ENCODE measurements around the gene ADIPOR2.

The ADIPOR2 gene
- total RNA-seq: 62.1 to 95.8 (median 89.6) reads per million in 4 experiments

- peak; percentile 89 for DNase-seq
Observed at GRCh38 chr12:1690578-1691122, at the start of gene ADIPOR2. ADIPOR2 (plus strand) TSS chr12:1691070; CDS start chr12:1754344, 63,274 bp downstream.

DNA sequence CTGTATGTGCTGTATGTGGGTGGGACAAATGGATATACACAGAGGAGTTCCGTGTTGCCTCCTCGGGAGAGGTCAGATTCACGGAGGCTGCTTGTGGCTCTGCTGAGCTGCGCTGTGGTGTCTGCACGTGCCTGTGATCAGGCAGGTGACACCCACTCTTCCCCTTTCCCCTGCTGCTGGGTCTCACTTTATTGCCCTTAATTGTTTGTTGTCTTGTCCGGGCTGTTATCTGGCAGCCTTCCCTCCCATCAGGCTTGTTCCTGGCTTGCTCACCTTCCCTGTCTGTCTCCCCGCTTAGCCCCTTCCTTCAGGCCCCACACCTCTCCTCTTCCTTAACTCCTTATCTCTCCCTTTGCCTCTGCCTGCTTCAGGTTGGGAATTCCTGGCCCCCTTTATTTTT is 48.4 kb upstream of the ADIPOR2 start:
- DNase-seq: no peak

- DNase-seq: no peak
Observed at GRCh38 chr12:1643043-1643442, 47.8 kb upstream of the ADIPOR2 start.

DNA sequence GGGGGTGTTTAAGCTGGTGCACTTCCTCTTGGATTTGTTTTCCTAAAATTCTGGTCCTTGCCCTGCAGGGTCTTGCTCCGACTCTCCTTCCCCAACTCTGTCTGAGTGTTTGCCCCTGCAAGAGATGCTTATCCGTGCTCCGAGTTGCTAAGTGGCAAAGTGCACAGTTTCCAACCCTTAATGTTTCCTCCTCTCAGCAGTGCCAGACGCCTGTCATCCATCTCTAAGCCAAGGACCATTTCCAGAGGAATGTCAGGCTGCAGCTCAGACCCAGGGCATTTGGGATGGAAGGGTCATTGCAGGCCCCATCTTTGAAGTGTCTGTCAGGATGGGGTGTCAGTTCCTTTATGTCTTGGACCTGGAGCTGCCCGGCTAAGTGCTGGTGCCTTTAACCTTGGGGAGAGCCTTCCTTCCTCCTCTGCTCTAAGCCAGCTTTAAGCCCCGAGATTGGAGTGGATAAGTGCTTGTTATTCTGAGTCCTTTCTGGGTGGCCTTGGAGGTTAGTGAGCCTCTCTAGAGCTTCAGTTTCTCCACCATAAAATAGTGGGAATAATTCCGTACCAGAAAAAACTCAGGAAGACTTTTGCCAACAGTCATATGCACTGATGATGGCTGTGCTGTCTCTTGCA is 46.9 kb upstream of the ADIPOR2 start:
- no peak for DNase-seq

DNA sequence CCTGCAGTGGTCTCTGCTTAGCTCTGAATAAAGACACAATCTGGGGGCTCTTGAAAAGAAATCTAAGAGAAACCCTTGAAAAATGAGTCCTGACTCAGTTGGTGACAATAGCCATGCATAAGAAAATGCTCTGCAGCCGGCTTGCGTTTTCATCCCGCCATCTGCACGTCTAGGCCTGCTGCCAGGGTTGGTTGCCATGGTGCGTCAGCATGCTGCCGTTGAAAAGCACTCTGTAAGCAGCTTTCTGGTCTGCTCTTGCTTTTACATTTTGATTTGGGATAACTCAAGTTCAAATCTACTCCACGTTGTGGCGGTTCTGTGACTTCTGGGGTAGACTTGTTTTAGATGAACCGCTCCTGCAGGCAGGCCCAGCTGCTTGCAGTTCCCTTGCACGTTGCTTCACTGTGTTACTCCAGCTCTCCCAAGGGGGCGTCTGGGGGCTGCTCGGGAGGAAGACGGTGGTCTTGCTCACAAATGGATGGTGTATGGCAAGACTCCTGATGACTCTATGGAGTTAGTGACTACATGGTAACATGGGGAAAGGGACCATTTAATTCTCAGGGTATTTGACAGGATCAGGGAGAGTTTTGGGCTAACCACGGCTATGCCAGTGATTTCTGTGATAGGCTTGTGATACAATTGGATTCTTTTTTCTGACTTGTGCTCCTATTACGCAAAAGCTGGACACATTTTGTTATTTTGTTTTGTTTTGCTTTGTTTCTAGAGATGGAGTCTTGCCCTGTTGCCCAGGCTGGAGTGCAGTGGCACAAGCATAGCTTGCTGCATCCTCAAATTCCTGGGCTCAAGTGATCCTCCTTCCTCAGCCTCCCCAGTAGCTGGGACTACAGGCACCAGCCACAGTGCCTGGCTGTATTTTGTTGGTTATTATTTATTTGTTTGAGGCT is 46.1 kb upstream of the ADIPOR2 start:
- DNase-seq: no peak

- DNase-seq: no peak
Observed at GRCh38 chr12:1645819-1646218, 45.1 kb upstream of the ADIPOR2 start.

DNA sequence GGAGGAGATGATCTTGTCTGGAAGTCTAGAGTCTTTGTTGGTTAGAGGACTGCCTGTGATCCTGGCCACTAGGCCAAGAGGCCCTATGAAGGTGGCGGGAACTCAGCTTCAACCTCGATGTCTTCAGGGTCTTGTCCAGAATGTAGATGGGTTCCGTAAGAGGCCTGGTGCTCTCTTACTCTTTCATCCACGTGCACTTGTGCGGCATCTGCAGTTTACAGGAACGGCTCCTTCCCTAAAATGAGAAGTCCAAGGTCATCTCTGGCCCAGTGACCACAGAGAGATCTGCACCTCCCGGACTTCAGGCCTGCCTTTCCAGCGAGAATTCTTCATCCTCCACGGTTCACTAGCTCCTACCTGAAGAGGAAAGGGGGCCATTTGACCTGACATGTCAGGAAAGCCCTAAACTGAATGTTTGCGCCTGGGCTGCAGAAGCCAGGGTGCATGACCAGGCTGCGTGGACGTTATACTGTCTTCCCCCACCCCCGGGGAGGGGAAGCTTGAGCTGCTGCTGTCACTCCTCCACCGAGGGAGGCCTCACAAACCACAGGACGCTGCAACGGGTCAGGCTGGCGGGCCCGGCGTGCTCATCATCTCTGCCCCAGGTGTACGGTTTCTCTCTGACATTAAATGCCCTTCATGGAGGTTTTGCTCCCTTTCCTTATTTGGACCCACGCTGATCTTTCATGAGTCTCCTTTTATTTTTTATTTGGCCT is 44.1 kb upstream of the ADIPOR2 start:
- DNase-seq: no peak

DNA sequence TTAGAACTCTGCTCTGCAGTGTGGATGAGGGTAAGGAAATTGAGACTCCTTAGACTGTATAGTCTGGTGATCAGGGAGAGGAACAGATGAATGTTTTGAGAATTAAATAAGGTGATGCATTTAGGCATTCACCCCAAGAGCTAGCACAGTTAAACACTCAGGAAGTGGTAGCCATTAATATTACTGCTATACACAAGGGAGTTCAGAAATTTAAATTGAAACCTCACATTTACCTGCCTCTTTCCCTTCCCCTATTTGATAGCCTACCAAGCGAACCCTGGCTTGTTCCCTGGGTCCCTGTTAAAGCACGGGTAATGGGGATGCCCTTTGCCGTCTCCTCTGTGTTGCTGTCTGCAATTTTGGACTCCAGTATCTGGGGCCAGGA is 43.6 kb upstream of the ADIPOR2 start:
- DNase-seq: no peak

DNA sequence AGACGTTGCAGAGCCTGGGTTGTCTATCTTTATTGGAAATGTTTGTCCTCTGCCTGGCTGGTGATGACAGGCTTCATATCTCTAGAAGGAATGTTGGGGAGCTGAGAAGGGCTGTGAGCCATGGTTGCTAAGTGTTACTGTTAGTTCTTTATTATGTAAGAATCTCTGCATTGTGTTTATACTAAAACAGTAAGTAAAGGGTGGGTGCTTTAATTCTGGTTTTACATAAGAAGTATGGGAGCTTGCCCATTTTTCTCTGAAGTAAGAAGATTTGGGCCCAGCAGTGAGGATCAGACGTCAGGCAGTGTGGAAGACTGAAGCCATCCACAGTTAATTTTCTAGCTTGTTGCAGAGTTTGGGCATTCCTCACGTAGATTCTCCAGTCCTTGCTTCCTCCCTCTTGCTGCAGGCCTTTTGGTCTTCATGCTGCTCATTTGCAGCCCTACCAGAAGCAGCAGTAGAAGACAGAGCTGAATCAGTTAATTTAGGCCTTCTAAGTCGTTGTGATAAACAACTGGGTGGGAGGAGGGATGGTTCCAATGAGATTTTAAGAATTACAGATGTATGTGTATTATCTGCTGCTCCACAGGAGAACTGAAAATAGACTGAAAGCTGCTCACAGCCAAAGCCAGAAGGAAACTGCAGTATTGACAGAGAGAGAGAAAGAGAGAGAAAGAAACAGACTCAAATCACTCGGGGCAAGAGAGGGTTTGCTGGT is 40.5 kb upstream of the ADIPOR2 start:
- no peak for DNase-seq

- DNase-seq: no peak
Observed at GRCh38 chr12:1650978-1651361, 39.9 kb upstream of the ADIPOR2 start.

GRCh38 chr12:1651946-1652345 is 38.9 kb upstream of the ADIPOR2 start:
- DNase-seq: no peak

- no peak for DNase-seq
Observed at GRCh38 chr12:1655225-1655788, 35.6 kb upstream of the ADIPOR2 start.

DNA sequence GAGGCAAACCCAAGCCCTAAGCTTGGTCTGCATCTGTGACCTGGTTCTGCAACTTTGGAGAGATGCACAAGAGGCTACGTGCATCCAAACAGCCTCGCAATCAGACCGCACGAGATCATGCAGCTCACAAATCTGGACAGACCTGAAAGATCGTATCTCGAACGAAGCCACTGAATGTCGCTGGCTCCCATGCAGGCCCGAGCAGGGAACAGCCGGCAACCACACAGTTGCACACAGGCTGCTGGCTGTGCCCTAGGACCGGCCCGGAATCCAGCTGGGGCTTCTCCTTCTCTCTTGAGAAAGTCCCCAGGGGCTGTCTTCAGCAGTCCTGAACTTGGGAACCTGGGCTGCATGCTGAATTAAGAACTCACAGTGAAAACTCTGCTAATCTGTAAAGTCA is 34.0 kb upstream of the ADIPOR2 start:
- no peak for DNase-seq

DNA sequence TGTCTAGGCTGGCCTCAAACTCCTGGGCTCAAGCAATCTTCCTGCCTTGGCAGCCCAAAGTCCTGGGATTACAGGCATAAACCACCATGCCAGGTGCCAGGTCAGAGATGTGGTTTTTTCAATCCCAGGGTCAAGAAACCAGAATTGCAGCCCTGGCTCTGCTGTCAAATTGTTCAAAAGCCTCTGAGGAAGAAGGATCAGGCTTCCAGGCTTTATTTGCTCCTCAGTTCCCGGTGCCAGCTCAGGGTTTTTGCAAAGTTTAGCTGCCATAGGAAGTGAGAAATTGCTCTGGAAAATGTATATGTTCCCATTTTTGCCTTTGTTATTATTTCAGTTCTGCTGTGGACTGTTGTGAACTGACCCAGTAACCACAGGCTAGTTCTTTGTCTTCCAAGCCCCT is 33.2 kb upstream of the ADIPOR2 start:
- DNase-seq: no peak

GRCh38 chr12:1660304-1661187 is 30.3 kb upstream of the ADIPOR2 start:
- DNase-seq: peak; percentile 14

- peak; percentile 75 for DNase-seq
Observed at GRCh38 chr12:1661553-1662335, 29.1 kb upstream of the ADIPOR2 start.

- no peak for DNase-seq
Observed at GRCh38 chr12:1662761-1663439, 28.0 kb upstream of the ADIPOR2 start.

DNA sequence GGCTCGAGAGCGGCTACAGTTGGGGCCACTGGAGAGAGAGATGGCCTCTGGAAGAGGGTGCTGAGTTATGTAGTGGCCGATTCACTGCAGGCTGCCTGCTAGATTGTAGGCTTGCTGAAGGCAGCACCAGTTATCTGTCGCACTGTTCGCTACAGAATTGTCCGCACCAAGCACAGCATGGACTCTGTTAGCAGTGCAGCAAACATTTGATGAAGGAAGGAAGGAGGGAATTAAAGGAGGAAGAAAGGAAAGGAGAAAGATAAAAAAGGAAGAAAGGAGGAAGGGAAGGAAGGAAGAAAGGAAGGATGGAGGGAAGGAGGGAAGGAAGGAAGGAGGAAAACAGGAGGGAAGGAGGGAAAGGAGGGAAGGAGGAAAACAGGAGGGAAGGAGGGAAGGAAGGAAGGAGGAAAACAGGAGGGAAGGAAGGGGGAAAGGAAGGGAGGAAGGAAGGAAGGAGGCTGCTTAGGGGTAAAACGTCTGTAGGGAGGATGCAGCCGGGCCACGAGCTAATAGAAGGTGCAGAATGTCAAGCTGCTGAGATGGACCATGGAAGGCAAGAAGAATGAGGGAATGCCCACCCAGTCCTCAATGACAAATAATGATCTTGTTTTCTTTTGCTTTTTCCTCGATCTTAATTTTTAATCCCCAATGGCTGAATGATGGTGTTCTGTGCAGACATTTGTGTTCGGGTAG is 27.3 kb upstream of the ADIPOR2 start:
- no peak for DNase-seq

GRCh38 chr12:1665366-1665765 is 25.5 kb upstream of the ADIPOR2 start:
- DNase-seq: no peak

Measured in effector CD8-positive, alpha-beta T cell (primary cell).